Stimulated activated CD4-positive, alpha-beta T cell treated with anti-CD3 and anti-CD28 coated beads, Interleukin-15, amount 100 ng/mL, for 24 hours (primary cell): Measurements from ENCODE around the gene ANKIB1.

Source experiments
- DNase-seq: peaks from one replicate; pipeline ENCODE4 v3.0.0-alpha.2; 2020

Gene ANKIB1

GRCh38 chr7:92275327-92275726 lies 29.6 kb downstream of the ANKIB1 start:
- DNase-seq, result no peak

GRCh38 chr7:92276460-92276864 lies 30.7 kb downstream of the ANKIB1 start:
- DNase-seq, result no peak

GRCh38 chr7:92279396-92280031 lies 33.7 kb downstream of the ANKIB1 start:
- DNase-seq, result no peak

GRCh38 chr7:92281031-92281430 lies 35.3 kb downstream of the ANKIB1 start:
- no peak for DNase-seq

- DNase-seq, result no peak
These were observed 36.5 kb downstream of the ANKIB1 start for GRCh38 chr7:92282221-92282814.

GRCh38 chr7:92282930-92283329 lies 37.2 kb downstream of the ANKIB1 start:
- DNase-seq, result no peak

GRCh38 chr7:92289321-92289720 lies 43.5 kb downstream of the ANKIB1 start:
- no peak for DNase-seq

- DNase-seq, result no peak
These were observed 47.2 kb downstream of the ANKIB1 start for GRCh38 chr7:92292981-92293380.

GRCh38 chr7:92293896-92294590 lies 48.3 kb downstream of the ANKIB1 start:
- no peak for DNase-seq

- no peak for DNase-seq
These were observed 49.6 kb downstream of the ANKIB1 start for GRCh38 chr7:92295391-92295790.

GRCh38 chr7:92296235-92296634 lies 50.5 kb downstream of the ANKIB1 start:
- DNase-seq, result no peak

- no peak for DNase-seq
These were observed 51.2 kb downstream of the ANKIB1 start for GRCh38 chr7:92296880-92297445.

GRCh38 chr7:92297736-92298135 lies 52.0 kb downstream of the ANKIB1 start:
- DNase-seq, result no peak

- no peak for DNase-seq
These were observed 58.0 kb downstream of the ANKIB1 start for GRCh38 chr7:92303761-92304160.

- no peak for DNase-seq
These were observed 58.7 kb downstream of the ANKIB1 start for GRCh38 chr7:92304406-92304893.

- DNase-seq, result no peak
These were observed 60.4 kb downstream of the ANKIB1 start for GRCh38 chr7:92306153-92306552.

GRCh38 chr7:92313055-92313454 lies 67.3 kb downstream of the ANKIB1 start:
- no peak for DNase-seq

GRCh38 chr7:92319243-92319642 lies 73.5 kb downstream of the ANKIB1 start:
- DNase-seq, result no peak

- no peak for DNase-seq
These were observed 79.4 kb downstream of the ANKIB1 start for GRCh38 chr7:92325173-92325572.

GRCh38 chr7:92325858-92326257 lies 80.1 kb downstream of the ANKIB1 start:
- DNase-seq, result no peak

- DNase-seq, result no peak
These were observed 85.2 kb downstream of the ANKIB1 start for GRCh38 chr7:92330835-92331438.

- DNase-seq, result no peak
These were observed 85.7 kb downstream of the ANKIB1 start for GRCh38 chr7:92331508-92331907.

GRCh38 chr7:92332782-92333181 lies 87.0 kb downstream of the ANKIB1 start:
- DNase-seq, result no peak
